OCI-LY7 (cell line): ENCODE results near the gene NOTCH4.

ENCODE experiments used
- EZH2phosphoT487 ChIP-seq: fragments of 200-600 bp; sonication (generic); IDR thresholded peaks from 2 replicates; pipeline ENCODE4 v1.6.1; 2018; ENCODE audit warnings: low read depth, borderline replicate concordance, mild to moderate bottlenecking, mixed run types, antibody characterized with exemption, low read length, moderate library complexity, mixed read lengths
- TF ChIP-seq, protein P1 (sequence below): fragments of 200-600 bp; sonication (generic); conservative IDR thresholded peaks from 2 replicates; pipeline ENCODE4 v1.5.1; 2014; ENCODE audit warnings: mild to moderate bottlenecking, antibody characterized with exemption, low read length, moderate library complexity, mixed read lengths

DNA sequence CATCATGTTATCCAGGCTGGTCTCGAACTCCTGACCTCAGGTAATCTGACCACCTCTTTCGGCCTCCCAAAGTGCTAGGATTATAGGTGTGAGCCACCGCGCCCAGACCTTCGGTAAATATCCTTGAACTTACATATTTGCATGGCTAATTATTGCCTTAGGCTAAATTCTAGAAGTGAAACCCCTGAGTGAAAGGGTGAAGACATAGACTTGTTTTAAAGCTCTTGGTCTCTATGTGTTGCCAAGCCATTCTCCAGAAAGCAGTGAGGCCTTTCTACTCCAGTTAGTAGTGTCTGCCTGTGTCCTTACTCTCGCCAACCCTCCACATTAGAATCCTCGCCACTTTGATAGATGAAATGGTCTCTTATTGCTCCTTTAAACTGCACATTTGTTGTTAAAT is 2.6 kb upstream of the NOTCH4 start:
- TF ChIP-seq, protein P1, sequence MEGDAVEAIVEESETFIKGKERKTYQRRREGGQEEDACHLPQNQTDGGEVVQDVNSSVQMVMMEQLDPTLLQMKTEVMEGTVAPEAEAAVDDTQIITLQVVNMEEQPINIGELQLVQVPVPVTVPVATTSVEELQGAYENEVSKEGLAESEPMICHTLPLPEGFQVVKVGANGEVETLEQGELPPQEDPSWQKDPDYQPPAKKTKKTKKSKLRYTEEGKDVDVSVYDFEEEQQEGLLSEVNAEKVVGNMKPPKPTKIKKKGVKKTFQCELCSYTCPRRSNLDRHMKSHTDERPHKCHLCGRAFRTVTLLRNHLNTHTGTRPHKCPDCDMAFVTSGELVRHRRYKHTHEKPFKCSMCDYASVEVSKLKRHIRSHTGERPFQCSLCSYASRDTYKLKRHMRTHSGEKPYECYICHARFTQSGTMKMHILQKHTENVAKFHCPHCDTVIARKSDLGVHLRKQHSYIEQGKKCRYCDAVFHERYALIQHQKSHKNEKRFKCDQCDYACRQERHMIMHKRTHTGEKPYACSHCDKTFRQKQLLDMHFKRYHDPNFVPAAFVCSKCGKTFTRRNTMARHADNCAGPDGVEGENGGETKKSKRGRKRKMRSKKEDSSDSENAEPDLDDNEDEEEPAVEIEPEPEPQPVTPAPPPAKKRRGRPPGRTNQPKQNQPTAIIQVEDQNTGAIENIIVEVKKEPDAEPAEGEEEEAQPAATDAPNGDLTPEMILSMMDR: no peak
- TF ChIP-seq EZH2phosphoT487: no peak
